Osteoblast (primary cell): ENCODE results near the gene NHERF2. TPM values are rescaled to one million over a fixed set of nuclear protein-coding genes. Genes with fewer than 3 reads are reported as not detected.
A peak's percentile ranks its signal among the peaks of the same experiment; 100 is the strongest.

Source experiments
- DNase-seq: peaks from one replicate; pipeline ENCODE4 v3.0.0; 2011; ENCODE audit warnings: low spot score, mixed read lengths; ENCODE audit not compliant: insufficient read length; ENCODE audit errors: missing footprints
- H2AFZ ChIP-seq: 2 replicates; pipeline ENCODE4 v1.6.0; 2011; ENCODE audit warnings: mild to moderate bottlenecking, low read length
- H3K27ac ChIP-seq: 2 replicates; pipeline ENCODE4 v1.5.1; 2011; ENCODE audit warnings: mild to moderate bottlenecking, low read depth, low read length, moderate library complexity
- H3K27me3 ChIP-seq: 2 replicates; pipeline ENCODE4 v1.6.0; 2012; ENCODE audit warnings: mild to moderate bottlenecking, control low read depth, inconsistent platforms, low read length, moderate library complexity; ENCODE audit not compliant: insufficient read depth
- H3K36me3 ChIP-seq: 2 replicates; pipeline ENCODE4 v1.5.1; 2011; ENCODE audit warnings: mild to moderate bottlenecking, low read length, control low read depth, moderate library complexity; ENCODE audit not compliant: insufficient read depth
- H3K4me1 ChIP-seq: 2 replicates; pipeline ENCODE4 v1.5.1; 2011; ENCODE audit warnings: mild to moderate bottlenecking, low read length, control low read depth, moderate library complexity; ENCODE audit not compliant: insufficient read depth
- H3K4me2 ChIP-seq: 2 replicates; pipeline ENCODE4 v1.6.0; 2011; ENCODE audit warnings: mild to moderate bottlenecking, low read length; ENCODE audit not compliant: insufficient read depth
- H3K4me3 ChIP-seq: fragments of 200-600 bp; sonication (generic); 3 replicates; pipeline ENCODE4 v1.5.1; 2012; ENCODE audit warnings: mild to moderate bottlenecking, low read length, inconsistent platforms; ENCODE audit not compliant: insufficient read depth
- H3K79me2 ChIP-seq: 2 replicates; pipeline ENCODE4 v1.6.0; 2012; ENCODE audit warnings: mild to moderate bottlenecking, low read length, control low read depth, inconsistent platforms; ENCODE audit not compliant: insufficient read depth
- H3K9me3 ChIP-seq: 2 replicates; pipeline ENCODE4 v1.5.1; 2011; ENCODE audit warnings: low read depth, low read length, control low read depth
- H4K20me1 ChIP-seq: 2 replicates; pipeline ENCODE4 v1.6.0; 2012; ENCODE audit warnings: mild to moderate bottlenecking, low read length, control low read depth; ENCODE audit not compliant: insufficient read depth
- CTCF ChIP-seq: IDR thresholded peaks from 2 replicates; pipeline ENCODE4 v1.5.1; 2011; ENCODE audit warnings: mild to moderate bottlenecking, low read depth, low read length, moderate library complexity; ENCODE audit errors: extremely low read depth
- total RNA-seq: library from RNA; depleted of rRNA; stranded (reverse); fragments of >200 nt; gene quantifications from 2 replicates; pipeline ENCODE4 v1.2.3, GENCODE V29; 2012

Gene NHERF2
- total RNA-seq, 1 donor = 33.7 TPM

- Histone ChIP-seq H3K9me3 (no peaks in the 10 kb centered on the region), H3K27ac (no peak within 1 kb of the TSS), H3K4me1 (peaks cover 4% of the 10 kb centered on the region), H3K4me2 (no peak within 1 kb of the TSS), H3K79me2 (no peaks in the 10 kb centered on the region), H4K20me1 (no peaks in the 10 kb centered on the region), H3K4me3 (no peak within 1 kb of the TSS), H3K36me3 (no peaks in the 10 kb centered on the region), H3K27me3 (peaks cover 19% of the 10 kb centered on the region), H2AFZ (no peak within 1 kb of the TSS)
- no peak for DNase-seq
- TF ChIP-seq CTCF = no peak
Observed at GRCh38 chr16:2019518-2019920, 7.2 kb upstream of the NHERF2 start, which contains the start of gene NPW. Gene NPW (plus strand): TSS chr16:2019785.

- peaks cover 4% of the 10 kb centered on the region for H3K4me1 ChIP-seq
- no peak for TF ChIP-seq CTCF
- H2AFZ ChIP-seq = no peak overlapping the region
- DNase-seq = no peak
- no peaks in the 10 kb centered on the region for H3K36me3 ChIP-seq
- H3K9me3 ChIP-seq = no peaks in the 10 kb centered on the region
- peaks cover 19% of the 10 kb centered on the region for H3K27me3 ChIP-seq
- H4K20me1 ChIP-seq = no peaks in the 10 kb centered on the region
- H3K79me2 ChIP-seq = no peaks in the 10 kb centered on the region
- no peak overlapping the region for H3K4me3 ChIP-seq
- H3K4me2 ChIP-seq = no peak overlapping the region
- H3K27ac ChIP-seq = no peak overlapping the region
Observed at GRCh38 chr16:2019921-2020831, 6.5 kb upstream of the NHERF2 start.

GRCh38 chr16:2022723-2023091 lies 4.0 kb upstream of the NHERF2 start:
- Histone ChIP-seq H3K27ac (no peak overlapping the region), H3K79me2 (peaks cover 5% of the 10 kb centered on the region), H3K27me3 (peaks cover 19% of the 10 kb centered on the region), H3K4me2 (peak overlapping the region; percentile 91), H4K20me1 (peaks cover 4% of the 10 kb centered on the region), H3K4me1 (peaks cover 8% of the 10 kb centered on the region), H2AFZ (peak overlapping the region; percentile 90), H3K36me3 (no peaks in the 10 kb centered on the region), H3K9me3 (no peaks in the 10 kb centered on the region), H3K4me3 (peak overlapping the region; percentile 70)
- no peak for TF ChIP-seq CTCF
- peak; percentile 98 for DNase-seq
